Uterus (tissue), 4 donors: ENCODE results near the gene RASGRP1. TPM values are rescaled to one million over a fixed set of nuclear protein-coding genes. Genes with fewer than 3 reads are reported as not detected.

Experiments
- DNase-seq, 2 donors: peaks; one replicate each; pipeline ENCODE4 v3.0.0-alpha.2; 2019 to 2020
- H3K27ac ChIP-seq, 2 donors: fragments of 200-600 bp; sonication (generic); 1 replicate in 1 of 2; 2 replicates in 1 of 2; pipeline ENCODE4 v1.5.1; 2016 to 2018
- H3K27me3 ChIP-seq, 2 donors: fragments of 200-600 bp; sonication (generic); one replicate each; pipeline ENCODE4 v1.5.1; 2018 to 2019; ENCODE audit warnings: control low read depth in 1 of 2
- H3K36me3 ChIP-seq, 2 donors: fragments of 200-600 bp; sonication (generic); one replicate each; pipeline ENCODE4 v1.5.1; 2019; ENCODE audit warnings: control low read depth in 1 of 2
- H3K4me1 ChIP-seq, 2 donors: fragments of 200-600 bp; sonication (generic); one replicate each; pipeline ENCODE4 v1.5.1; 2018 to 2019; ENCODE audit warnings: control low read depth in 1 of 2
- H3K4me3 ChIP-seq, 2 donors: fragments of 200-600 bp; sonication (generic); 1 replicate in 1 of 2; 2 replicates in 1 of 2; pipeline ENCODE4 v1.5.1; 2018 to 2019; ENCODE audit warnings: mild to moderate bottlenecking in 1 of 2
- H3K9me3 ChIP-seq, 2 donors: fragments of 200-600 bp; sonication (generic); one replicate each; pipeline ENCODE4 v1.5.1; 2019; ENCODE audit warnings: control low read depth in 1 of 2
- CTCF ChIP-seq, 4 experiments: fragments of 200-600 bp in 2 of 4; fragments of 450-650 bp in 2 of 4; sonication (generic) in 2 of 4; IDR thresholded peaks; one replicate each; pipeline ENCODE4 v1.5.1; 2016 to 2019; ENCODE audit warnings: antibody characterized with exemption in 4 of 4, mild to moderate bottlenecking in 2 of 4, moderate library complexity in 1 of 4
- POLR2A ChIP-seq, 2 donors: fragments of 450-650 bp; IDR thresholded peaks; one replicate each; pipeline ENCODE4 v1.6.1; 2016; ENCODE audit warnings: antibody characterized with exemption in 2 of 2, mild to moderate bottlenecking in 1 of 2, moderate library complexity in 1 of 2
- intact Hi-C: fragments of 100-400 bp; cut with DNase I; formaldehyde crosslinking; loops from one replicate; pipeline ENCODE4 v1.15.1; 2023; ENCODE audit warnings: low total_unique reads
- total RNA-seq, 4 donors: library from RNA; depleted of rRNA in 3 of 4; stranded (reverse); fragments of >200 nt in 3 of 4; gene quantifications; one replicate each; pipeline versions ENCODE4 v1.1.0 to v1.2.4, GENCODE V29; 2014 to 2023
- donor health status: DM: yes; HTN: yes; CAD: no.

The RASGRP1 gene
- total RNA-seq: under 1 TPM in 3 of 4 donors, not detected in 1; under 0.01 to 0.82 (median 0.48) TPM

GRCh38 chr15:38564557-38565286 lies at the start of gene RASGRP1:
Gene RASGRP1, minus strand, starts transcription at chr15:38564814. Its CDS starts 186 bp downstream, at chr15:38564628.
- Histone ChIP-seq H3K27ac (no peak within 1 kb of the TSS), H3K27me3 (no peaks in the 10 kb centered on the region), H3K36me3 (no peaks in the 10 kb centered on the region), H3K9me3 (no peaks in the 10 kb centered on the region), H3K4me1 (peaks cover 0 to 5% of the 10 kb centered on the region in 2 donors), H3K4me3 (peak within 1 kb of the TSS; percentile 22 to 40)
- peak in 1 of 2 donors; percentile 41 for DNase-seq
- intact Hi-C loops: no loop called here
- no peak for TF ChIP-seq CTCF (IDR thresholded peaks at IDR 0.05)
- TF ChIP-seq POLR2A (IDR thresholded peaks at IDR 0.05): no peak

- intact Hi-C loops: no loop called here
- H3K4me3 ChIP-seq: no peak overlapping the region
These were observed 48.5 kb upstream of the RASGRP1 start for GRCh38 chr15:38613085-38613484.

GRCh38 chr15:38612159-38612863 lies 47.7 kb upstream of the RASGRP1 start:
- H3K9me3 ChIP-seq: no peaks in the 10 kb centered on the region
- no peaks in the 10 kb centered on the region for H3K27me3 ChIP-seq
- no peak for DNase-seq
- no peak overlapping the region for H3K27ac ChIP-seq
- no peaks in the 10 kb centered on the region for H3K36me3 ChIP-seq
- H3K4me1 ChIP-seq: no peaks in the 10 kb centered on the region
- intact Hi-C loops: no loop called here
- no peak for TF ChIP-seq CTCF (IDR thresholded peaks at IDR 0.05)
- TF ChIP-seq POLR2A (IDR thresholded peaks at IDR 0.05): no peak
- no peak overlapping the region for H3K4me3 ChIP-seq

More at GRCh38 chr15:38613085-38613484, 48.5 kb upstream of the RASGRP1 start:
- no peaks in the 10 kb centered on the region for H3K4me1 ChIP-seq
- H3K27ac ChIP-seq: no peak overlapping the region
- no peak for DNase-seq
- no peaks in the 10 kb centered on the region for H3K27me3 ChIP-seq
- TF ChIP-seq CTCF (IDR thresholded peaks at IDR 0.05) (no peak), POLR2A (IDR thresholded peaks at IDR 0.05) (no peak)
- H3K9me3 ChIP-seq: no peaks in the 10 kb centered on the region
- H3K36me3 ChIP-seq: no peaks in the 10 kb centered on the region

- H3K4me3 ChIP-seq: no peak overlapping the region
- DNase-seq: no peak
- intact Hi-C loops: no loop called here
- no peaks in the 10 kb centered on the region for H3K36me3 ChIP-seq
- no peak overlapping the region for H3K27ac ChIP-seq
- H3K4me1 ChIP-seq: no peaks in the 10 kb centered on the region
- no peaks in the 10 kb centered on the region for H3K27me3 ChIP-seq
- no peak for TF ChIP-seq CTCF (IDR thresholded peaks at IDR 0.05)
- no peak for TF ChIP-seq POLR2A (IDR thresholded peaks at IDR 0.05)
- no peaks in the 10 kb centered on the region for H3K9me3 ChIP-seq
These were observed 46.6 kb upstream of the RASGRP1 start for GRCh38 chr15:38611228-38611627.

- no peaks in the 10 kb centered on the region for H3K27me3 ChIP-seq
- intact Hi-C loops: no loop called here
- no peaks in the 10 kb centered on the region for H3K4me1 ChIP-seq
- no peak overlapping the region for H3K27ac ChIP-seq
- H3K36me3 ChIP-seq: no peaks in the 10 kb centered on the region
- no peak overlapping the region for H3K4me3 ChIP-seq
- DNase-seq: no peak
- TF ChIP-seq CTCF (IDR thresholded peaks at IDR 0.05) (no peak), POLR2A (IDR thresholded peaks at IDR 0.05) (no peak)
- no peaks in the 10 kb centered on the region for H3K9me3 ChIP-seq
These were observed 46.1 kb upstream of the RASGRP1 start for GRCh38 chr15:38610748-38611147.
